SK-N-MC (cell line): ENCODE results near the gene CAPN12.

Experiments
- DNase-seq: peaks from one replicate; pipeline ENCODE4 v3.0.0-alpha.2; 2011; ENCODE audit warnings: low read depth, low spot score
- H3K27ac ChIP-seq: fragments of 200-600 bp; sonication (generic); 2 replicates; pipeline ENCODE4 v1.5.1; 2016; ENCODE audit warnings: mixed run types
- H3K36me3 ChIP-seq: fragments of 200-600 bp; sonication (generic); 2 replicates; pipeline ENCODE4 v1.6.1; 2017; ENCODE audit warnings: antibody characterized with exemption, low read length, mixed read lengths; ENCODE audit not compliant: insufficient read depth
- H3K4me3 ChIP-seq: fragments of 200-600 bp; sonication (generic); 2 replicates; pipeline ENCODE4 v1.5.1; 2016
- H3K9ac ChIP-seq: fragments of 200-600 bp; sonication (generic); 2 replicates; pipeline ENCODE4 v1.8.0; 2017; ENCODE audit warnings: mixed run types, mixed read lengths; ENCODE audit not compliant: insufficient read length
- H3K9me3 ChIP-seq: fragments of 200-600 bp; sonication (generic); 2 replicates; pipeline ENCODE4 v1.6.1; 2017; ENCODE audit warnings: low read depth, mild to moderate bottlenecking, antibody characterized with exemption, low read length, moderate library complexity, mixed read lengths
- EZH2 ChIP-seq: fragments of 200-600 bp; sonication (generic); IDR thresholded peaks from one replicate; pipeline ENCODE4 v1.6.1; 2017; ENCODE audit warnings: antibody characterized with exemption
- FOXP2 ChIP-seq: optimal IDR thresholded peaks from 2 replicates; pipeline ENCODE3; 2011; ENCODE audit warnings: mild to moderate bottlenecking, moderate library complexity; ENCODE audit not compliant: insufficient read depth; ENCODE audit errors: extremely low read length, control extremely low read depth
- POLR2AphosphoS5 ChIP-seq: IDR thresholded peaks from 2 replicates; pipeline ENCODE4 v1.6.1; 2012; ENCODE audit warnings: mild to moderate bottlenecking, low read depth, low read length, borderline replicate concordance

The CAPN12 gene

GRCh38 chr19:38710416-38710702 is 33.9 kb downstream of the CAPN12 start:
- H3K4me3 ChIP-seq: no peak overlapping the region
- TF ChIP-seq POLR2AphosphoS5: no peak
- no peak for DNase-seq
- H3K9ac ChIP-seq: no peak overlapping the region
- no peak overlapping the region for H3K27ac ChIP-seq
- no peaks in the 10 kb centered on the region for H3K9me3 ChIP-seq
- peaks cover 70% of the 10 kb centered on the region; the same call in 1 of the 2 replicates for H3K36me3 ChIP-seq

DNA sequence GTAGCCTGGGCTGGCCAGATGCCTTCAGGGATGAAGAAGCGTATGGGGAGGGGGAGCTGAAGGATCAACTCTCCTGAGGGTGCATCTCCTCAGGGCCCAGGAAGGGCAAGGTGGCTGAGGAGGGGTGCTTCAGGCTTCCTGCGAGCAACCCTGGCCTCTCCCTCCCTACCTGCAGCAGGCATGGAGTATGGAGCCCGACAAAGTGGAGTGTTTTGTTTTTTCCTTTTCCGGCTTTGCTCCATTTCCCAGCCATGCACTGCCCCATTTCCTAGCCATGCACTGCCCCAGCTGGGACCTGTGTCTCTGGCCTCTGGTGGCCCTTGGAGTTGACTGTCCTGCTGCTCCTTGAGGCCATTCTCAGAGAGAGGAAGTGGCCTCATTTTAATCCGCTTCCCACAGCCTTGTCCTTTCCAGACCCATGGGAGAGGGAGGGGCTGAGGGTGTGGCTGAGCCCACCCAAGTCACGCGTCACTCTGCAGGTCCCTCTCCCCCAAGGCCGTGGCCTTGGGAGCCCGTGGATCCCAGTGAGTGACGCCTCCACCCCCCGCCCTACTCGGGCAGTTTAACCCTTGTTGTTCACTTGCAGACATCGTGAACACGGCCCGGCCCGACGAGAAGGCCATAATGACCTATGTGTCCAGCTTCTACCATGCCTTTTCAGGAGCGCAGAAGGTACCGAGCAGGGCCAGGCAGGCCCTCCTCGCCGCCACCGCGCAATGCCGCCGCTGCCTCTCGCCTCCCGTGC is 34.4 kb downstream of the CAPN12 start:
- Histone ChIP-seq H3K4me3 (no peak overlapping the region), H3K36me3 (peaks cover 74% of the 10 kb centered on the region; the same call in 1 of the 2 replicates), H3K27ac (no peak overlapping the region), H3K9ac (no peak overlapping the region), H3K9me3 (no peaks in the 10 kb centered on the region)
- TF ChIP-seq EZH2 (no peak), POLR2AphosphoS5 (no peak), FOXP2 (no peak)
- DNase-seq: no peak

DNA sequence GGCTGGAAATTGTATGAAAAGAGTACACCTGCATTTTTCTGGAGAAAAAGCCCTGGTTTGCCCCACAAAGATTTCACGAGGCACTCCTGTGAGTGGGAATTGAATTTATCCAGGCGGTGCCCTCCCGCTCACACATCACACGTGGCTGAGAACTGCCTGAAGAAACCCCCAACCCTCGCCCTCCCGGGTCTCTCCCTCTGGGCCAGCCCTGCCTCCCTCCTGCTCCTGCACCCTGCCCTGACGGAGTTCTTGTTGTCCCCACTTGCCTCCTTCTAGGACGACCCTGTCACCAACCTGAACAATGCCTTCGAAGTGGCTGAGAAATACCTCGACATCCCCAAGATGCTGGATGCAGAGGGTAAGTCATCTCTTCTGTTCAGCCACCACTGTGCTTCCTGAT is 35.2 kb downstream of the CAPN12 start:
- H3K9ac ChIP-seq: no peak overlapping the region
- no peak overlapping the region for H3K4me3 ChIP-seq
- TF ChIP-seq EZH2: no peak
- no peak for TF ChIP-seq POLR2AphosphoS5
- no peak for TF ChIP-seq FOXP2
- no peak for DNase-seq
- no peaks in the 10 kb centered on the region for H3K9me3 ChIP-seq
- H3K27ac ChIP-seq: no peak overlapping the region
- peaks cover 68% of the 10 kb centered on the region; the same call in 1 of the 2 replicates for H3K36me3 ChIP-seq

- H3K9ac ChIP-seq: no peak overlapping the region
- no peak overlapping the region for H3K27ac ChIP-seq
- H3K9me3 ChIP-seq: no peaks in the 10 kb centered on the region
- H3K4me3 ChIP-seq: no peak overlapping the region
- no peak for TF ChIP-seq EZH2
- TF ChIP-seq POLR2AphosphoS5: no peak
- no peak for TF ChIP-seq FOXP2
- no peak for DNase-seq
- peaks cover 69% of the 10 kb centered on the region; the same call in 1 of the 2 replicates for H3K36me3 ChIP-seq
These were observed 35.8 kb downstream of the CAPN12 start for GRCh38 chr19:38708413-38709024.

DNA sequence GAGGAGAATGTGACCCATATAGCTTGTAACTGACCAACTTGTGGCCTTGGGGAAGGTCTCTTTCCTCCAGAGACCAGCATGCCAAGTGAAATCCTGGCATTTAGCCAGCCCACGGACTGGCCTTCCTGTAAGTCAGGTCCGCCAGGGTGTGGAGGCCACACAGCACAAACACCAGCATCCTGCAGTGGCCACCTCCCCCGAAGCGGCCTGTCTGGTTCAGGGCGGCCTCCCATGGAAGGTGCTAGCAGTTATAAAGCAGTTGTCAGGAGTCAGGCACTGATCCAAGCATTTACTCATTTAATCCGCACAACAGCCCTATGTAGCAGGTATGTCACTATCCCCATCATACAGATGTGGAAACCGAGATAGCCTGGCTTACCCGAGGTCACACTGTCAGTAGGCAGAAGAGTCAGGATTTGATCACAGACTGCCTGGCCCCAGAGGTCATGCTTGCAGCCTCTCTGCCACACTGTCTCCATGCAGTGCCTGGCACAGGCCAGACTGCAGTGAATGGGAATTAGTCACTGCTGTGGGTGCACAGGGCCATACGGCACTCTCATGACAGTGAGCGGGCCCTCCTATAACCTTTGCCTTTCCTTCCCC is 36.7 kb downstream of the CAPN12 start:
- H3K36me3 ChIP-seq: peaks cover 71% of the 10 kb centered on the region; the same call in 1 of the 2 replicates
- H3K4me3 ChIP-seq: no peak overlapping the region
- DNase-seq: no peak
- H3K9me3 ChIP-seq: no peaks in the 10 kb centered on the region
- H3K27ac ChIP-seq: no peak overlapping the region
- H3K9ac ChIP-seq: no peak overlapping the region
- TF ChIP-seq FOXP2: no peak
- TF ChIP-seq POLR2AphosphoS5: no peak
- no peak for TF ChIP-seq EZH2

GRCh38 chr19:38706792-38707511 is 37.3 kb downstream of the CAPN12 start:
- Histone ChIP-seq H3K4me3 (no peak overlapping the region), H3K36me3 (peaks cover 68% of the 10 kb centered on the region; the same call in 1 of the 2 replicates), H3K9me3 (no peaks in the 10 kb centered on the region), H3K9ac (no peak overlapping the region), H3K27ac (no peak overlapping the region)
- DNase-seq: no peak
- TF ChIP-seq EZH2: no peak
- TF ChIP-seq FOXP2: no peak
- TF ChIP-seq POLR2AphosphoS5: no peak

DNA sequence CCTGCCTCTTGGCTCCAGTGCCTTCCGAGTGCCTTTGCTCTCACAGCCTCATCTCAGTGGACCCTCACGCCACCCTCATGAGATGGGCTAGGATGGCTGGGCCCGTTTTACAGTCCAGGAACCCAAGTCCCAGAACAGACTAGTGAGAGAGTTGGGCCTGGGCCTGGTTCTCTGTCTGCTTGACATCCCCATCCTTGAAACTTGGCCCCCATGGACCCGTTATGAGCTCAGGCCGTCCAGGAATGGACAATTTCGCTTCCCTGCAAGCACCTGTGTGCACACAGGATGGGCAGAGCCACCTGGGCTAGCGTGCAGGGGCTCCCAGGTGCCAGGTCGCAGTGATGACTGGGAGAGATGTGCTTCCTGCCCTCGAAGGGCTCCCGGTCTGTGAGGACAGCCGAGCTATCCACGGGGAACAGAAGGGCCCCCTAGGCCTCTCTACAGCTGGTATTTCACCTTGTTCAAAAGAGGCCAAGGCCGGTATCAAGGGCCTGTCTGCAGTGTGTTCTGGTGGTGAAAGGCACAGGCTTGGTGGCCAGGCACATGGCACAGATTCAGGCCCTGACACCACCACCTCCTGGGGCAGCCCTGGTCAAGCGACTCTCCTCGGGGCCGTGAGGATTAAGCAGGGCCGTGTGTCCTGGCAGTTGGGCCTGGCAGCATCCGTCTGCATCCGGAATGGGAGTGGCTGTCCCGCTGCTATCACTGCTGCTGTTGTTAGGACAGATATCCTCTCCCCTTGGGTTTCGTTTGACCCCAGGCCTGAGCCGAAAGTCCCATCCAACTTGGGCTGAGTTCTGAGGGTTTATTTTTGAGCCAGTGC is 38.9 kb downstream of the CAPN12 start:
- Histone ChIP-seq H3K27ac (no peak overlapping the region), H3K9ac (no peak overlapping the region), H3K36me3 (peaks cover 55% of the 10 kb centered on the region; the same call in 1 of the 2 replicates), H3K4me3 (no peak overlapping the region), H3K9me3 (no peaks in the 10 kb centered on the region)
- DNase-seq: no peak
- TF ChIP-seq POLR2AphosphoS5: no peak
- TF ChIP-seq FOXP2: no peak
- TF ChIP-seq EZH2: no peak
